PFSK-1 (cell line): ENCODE results near the gene EXTL1.

ENCODE experiments used
- POLR2AphosphoS5 ChIP-seq: IDR thresholded peaks from 2 replicates; pipeline ENCODE4 v1.6.1; 2012; ENCODE audit warnings: low read depth, mild to moderate bottlenecking, control low read depth, low read length, moderate library complexity
- TAF1 ChIP-seq: IDR thresholded peaks from 2 replicates; pipeline ENCODE4 v1.6.1; 2012; ENCODE audit warnings: low read length, control low read depth, borderline replicate concordance; ENCODE audit not compliant: insufficient read depth

GRCh38 chr1:26083208-26083607 is 61.6 kb downstream of the EXTL1 start:
- TF ChIP-seq TAF1: no peak
- no peak for TF ChIP-seq POLR2AphosphoS5
